ENCODE results near the gene RPTOR.
"Not testable (repeated sequence)": the region's sequence is repeated elsewhere in the genome, so short reads cannot be mapped to it uniquely, and the experiment has no call there.

The RPTOR gene

DNA sequence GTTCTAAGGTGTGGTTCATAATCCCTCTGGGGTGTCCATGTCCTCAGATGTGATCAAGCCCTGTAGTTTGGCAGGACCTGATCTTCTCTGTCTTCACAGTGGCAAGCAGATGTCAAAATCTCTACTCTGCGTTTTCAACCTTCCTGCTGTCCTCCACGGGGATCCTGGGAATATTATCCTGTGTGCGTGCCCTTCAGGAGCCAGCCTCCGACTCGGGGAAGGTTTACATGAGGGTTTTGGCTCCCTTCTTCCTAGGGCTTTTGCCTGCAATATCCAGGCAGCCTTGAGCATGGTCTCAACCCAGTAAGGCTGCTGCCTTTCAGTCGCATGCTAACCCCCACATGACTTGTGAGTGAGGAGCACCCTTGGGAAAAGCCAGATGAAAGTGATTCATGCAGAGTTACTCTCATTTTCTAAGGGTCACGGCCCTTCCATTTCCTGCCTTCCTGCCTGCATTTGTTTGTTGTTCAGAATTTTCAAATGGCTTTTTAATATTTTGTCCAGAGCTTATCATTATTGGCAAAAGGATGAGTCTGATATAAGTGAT, 244.8 kb downstream of the RPTOR start:
- DNase-seq = peak; percentile 42

DNA sequence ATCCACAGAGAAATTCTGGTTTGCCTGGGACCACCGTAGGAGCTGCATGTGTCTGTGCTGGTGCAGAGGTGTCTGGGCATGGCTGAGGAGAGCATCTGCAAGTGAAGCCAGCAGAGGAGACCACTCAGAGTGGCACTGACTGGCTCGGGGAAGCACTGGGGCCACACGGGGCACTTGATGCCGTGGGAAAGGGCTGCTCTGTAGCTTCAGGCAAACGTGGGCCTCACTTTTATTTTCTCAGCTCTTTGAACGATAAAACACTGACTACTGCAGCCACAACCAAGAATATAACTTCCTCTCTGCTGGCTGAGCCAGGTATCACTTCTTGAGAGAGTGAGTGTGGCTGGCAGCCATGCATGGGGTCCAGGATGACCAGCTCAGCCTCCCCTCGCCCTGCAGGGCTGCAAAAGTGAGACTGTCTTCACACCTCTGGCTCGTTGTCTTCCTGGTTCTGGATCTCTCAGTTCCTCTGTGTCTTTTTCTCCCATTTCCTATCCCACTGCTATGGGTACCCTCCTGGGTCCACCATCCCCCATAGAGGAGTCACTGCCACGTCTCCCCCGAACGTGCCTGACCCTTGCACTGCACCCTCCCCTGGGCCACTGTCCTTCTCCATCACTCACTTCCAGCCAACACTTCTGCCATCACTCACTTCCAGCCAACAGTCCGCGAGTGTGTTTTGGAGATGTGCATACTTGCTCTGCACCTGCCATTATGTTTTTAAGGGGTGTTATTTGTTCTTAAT, 245.6 kb downstream of the RPTOR start:
- peak; percentile 25 for DNase-seq

DNA sequence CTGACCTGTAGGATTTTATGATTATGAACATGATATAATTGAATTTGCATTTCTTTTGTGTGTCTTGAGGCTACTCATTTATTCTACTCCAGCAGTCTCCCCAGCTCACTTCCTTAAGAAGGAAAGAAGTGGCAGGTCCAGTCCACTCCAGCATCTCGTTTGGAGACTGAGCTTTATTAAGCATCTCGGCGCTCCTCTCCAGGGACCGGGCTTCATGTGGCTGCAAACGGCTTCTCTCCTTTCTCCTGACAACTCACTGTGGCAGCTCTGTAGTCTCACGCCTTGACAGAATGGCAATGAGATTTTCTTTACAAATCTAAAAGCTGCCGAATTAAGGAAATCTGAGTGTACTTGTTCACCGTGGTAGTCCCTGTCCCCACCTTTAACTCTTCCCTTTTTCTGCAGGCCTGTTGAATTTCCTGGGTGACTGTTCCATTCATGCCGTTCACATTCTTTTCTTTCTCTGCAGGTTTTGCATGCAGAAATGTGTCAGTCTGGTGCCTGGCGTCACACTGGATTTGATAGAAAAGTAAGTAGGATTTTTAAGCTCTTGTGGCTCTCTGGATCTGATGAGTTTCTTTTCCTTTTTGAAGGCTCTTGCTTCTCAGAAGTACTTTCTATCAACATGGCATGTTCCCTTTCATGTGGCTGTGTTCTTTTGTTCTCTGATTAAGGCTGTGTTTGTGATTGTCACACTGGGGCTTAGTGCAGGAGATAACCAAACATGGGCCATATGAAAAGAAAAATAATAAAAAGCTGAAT, 246.5 kb downstream of the RPTOR start:
- DNase-seq = no peak

DNA sequence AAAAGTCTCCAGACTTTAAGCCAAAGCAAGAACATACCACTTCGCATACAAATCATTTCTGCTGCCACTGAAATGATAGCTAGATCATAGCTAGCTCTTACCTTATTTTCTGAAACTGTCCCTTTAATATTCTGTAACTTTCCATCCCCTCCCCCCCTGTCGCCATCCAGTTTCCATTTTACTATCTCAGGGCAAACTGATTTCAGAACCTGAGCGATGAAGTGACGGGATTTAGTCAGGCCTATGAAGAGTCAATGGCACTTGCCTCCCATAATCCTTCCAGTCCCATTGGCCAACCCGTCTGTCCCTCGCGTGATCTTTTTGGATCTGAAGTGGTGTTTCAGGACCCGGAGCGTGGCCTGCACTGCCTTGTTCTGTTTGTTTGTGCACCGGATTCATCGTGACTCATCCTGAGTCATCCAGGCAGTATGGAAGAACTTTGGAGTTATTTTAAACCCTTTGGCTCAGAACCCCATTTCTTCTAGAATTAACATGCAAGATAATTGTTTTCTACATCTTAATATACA, 247.2 kb downstream of the RPTOR start:
- peak; percentile 78 for DNase-seq

DNA sequence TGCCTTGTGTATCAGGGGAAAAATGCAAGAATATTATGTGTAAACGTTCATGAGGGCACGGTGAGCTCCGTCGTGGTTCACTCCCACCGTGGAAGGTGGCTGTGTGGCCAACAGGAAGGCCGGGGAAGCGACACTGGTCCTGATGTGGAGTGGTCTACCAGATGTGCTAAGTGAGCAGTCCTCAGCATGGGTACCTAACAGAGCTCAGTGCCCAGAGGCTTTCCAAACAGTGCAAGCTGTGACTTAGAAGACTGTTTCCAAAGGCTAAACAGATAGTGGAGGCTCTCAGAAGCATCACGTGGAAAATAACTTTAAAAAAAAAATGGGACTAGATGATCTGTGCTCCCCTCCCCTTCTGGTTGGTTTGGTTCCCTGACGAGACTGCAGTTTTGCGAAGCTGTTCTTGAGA, 247.7 kb downstream of the RPTOR start:
- DNase-seq = no peak

DNA sequence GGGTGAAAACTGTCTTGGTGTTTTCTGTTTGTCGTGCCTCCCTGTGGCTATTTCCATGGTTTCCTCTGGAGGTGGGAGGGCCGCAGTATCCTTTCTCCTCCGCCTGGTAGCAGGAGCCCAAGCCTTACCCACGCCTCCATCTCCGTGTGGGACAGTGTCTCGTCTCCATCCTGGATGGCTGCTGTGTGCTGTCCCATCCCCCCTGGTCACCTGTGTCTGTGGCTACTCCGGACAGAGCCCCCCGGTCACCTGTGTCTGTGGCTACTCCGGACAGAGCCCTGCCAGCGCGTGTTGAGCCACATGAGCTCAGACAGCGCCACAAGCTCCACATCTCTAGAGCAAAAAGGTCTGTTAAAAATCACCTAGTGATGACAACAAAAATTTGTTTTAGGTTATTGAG, 248.8 kb downstream of the RPTOR start:
- no peak for DNase-seq

DNA sequence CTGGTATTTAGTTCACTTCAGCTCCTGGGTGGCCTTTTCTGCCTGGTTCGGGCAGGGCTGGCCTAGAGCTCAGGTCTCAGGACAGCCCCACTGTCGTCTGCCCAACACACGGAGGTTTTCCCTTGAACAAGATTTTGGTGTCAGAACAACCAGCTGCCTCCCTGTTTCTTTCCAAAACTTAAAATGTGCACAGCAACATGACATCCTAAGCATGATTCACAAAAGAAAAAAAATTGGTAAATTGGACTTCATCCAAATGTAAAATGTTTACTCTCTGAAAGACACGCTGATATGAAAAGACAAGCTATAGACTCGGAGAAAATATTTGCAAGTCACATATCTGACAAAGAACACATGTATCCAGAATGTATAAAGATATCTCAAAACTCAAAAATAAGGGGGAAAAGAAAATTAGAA, 249.2 kb downstream of the RPTOR start:
- no peak for DNase-seq

DNA sequence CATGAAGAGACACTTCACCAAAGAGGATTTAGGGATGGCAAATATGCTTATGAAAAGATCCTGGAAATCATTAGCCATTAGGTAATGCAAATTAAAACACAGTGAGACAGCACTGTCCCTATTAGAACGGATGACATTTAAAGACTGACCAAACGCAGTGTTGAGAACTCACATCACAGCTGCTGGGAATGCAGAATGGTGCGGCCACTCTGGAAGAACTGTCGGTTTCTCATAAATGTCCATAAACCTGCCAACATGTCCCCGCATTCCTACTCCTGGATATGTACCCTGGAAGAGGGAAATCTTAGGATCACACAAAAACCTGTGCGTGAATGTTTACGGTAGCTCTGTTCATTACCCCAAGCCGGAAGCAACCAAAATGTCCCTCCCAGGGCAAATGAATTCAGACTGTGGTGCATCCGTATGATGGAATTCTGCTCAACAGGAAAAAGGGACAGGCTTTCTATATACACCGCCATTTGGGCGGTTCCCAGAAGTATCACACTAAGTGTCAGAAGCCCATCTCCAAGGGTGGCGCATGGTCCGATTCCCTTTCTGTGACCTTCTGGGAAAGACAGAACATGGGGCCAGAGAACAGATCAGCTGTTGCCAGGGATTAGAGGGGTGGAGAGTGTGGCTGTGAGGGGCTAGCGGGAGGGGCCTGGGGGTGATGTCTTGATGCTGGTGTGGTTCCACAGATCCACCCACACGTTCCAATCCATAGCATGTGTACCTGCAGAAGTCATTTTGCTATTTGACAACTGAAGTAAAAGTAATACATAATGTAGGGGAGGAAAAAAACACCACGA, 249.8 kb downstream of the RPTOR start:
- DNase-seq = no peak

DNA sequence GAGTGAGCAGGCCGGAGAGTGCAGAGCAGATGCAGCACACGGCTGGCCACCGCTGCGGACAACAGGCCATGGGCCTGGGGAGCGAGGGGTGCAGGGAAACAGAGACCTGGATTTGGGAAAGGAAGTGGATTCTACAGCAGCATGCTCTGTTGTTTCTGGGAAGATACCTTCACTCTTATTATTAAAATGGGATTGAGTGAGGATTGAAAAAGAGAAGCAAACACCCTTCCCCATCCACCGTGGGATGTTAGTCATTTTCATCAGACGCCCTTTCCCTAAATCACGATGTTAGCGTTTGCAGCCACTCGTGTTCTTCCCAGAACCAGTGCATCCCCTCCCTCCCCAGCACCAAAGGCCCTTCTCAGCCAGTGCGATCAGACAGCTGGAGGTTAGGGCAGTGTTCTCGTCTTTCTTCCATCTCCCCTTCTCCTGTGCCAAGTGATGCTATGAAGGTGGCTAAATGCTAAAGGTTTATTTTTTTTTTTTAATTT, 250.5 kb downstream of the RPTOR start:
- DNase-seq = no peak

DNA sequence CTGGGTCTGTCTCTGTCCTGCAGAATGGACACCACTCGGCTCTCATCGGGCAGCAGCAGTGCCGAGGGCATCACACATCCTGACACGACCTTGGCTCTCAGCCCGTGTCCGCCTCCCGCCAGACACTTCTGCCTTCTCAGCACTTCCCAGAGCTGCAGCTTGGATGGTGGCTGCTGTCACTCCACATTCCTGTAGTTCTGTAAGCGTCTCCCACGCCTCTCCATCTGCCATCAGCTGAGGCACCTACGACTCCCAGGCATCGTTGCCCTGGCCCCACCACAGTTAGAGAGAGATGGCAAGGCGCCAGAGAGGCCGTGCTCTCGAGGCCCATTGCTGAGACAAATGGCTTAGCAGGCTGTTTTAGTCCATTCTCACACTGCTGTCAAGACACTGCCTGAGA, 251.1 kb downstream of the RPTOR start:
- no peak for DNase-seq

DNA sequence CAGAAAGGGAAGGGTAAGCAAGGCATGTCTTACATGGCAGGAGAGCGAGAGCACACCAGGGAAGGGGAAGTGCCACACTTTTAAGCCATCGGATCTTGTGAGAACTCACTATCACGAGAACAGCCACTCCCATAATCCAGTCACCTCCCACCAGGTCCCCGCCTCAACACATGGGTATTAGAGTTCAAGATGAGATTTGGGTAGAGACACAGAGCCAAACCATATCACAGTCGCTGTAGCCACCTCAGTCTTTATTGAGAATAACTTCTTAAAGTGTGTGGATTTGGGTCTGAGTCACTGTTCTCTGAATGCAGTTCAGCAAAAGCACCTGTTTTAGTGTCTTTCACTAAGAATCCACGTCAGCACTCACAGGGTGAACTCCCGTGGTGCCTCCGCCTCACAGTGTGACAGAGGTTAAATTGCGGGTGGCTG, 251.8 kb downstream of the RPTOR start:
- DNase-seq = peak; percentile 44

DNA sequence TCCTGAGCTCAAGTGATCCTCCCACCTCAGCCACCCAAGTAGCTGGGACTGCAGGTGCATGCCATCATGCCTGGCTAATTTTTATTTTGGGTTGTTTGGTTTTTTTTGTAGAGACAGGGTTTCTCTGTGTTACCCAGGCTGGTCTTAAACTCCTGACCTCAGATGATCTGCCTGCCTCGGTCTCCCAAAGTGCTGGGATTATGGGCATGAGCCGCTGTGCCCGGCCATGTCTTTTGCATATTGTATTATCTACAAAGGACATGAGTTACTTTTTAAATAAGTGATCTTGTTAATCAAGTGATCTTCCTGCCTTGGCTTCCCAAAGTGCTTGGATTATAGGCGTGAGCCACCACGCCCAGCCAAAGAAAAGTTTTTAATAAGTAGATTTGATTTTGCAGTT, 252.6 kb downstream of the RPTOR start:
- not testable (repeated sequence) for DNase-seq

DNA sequence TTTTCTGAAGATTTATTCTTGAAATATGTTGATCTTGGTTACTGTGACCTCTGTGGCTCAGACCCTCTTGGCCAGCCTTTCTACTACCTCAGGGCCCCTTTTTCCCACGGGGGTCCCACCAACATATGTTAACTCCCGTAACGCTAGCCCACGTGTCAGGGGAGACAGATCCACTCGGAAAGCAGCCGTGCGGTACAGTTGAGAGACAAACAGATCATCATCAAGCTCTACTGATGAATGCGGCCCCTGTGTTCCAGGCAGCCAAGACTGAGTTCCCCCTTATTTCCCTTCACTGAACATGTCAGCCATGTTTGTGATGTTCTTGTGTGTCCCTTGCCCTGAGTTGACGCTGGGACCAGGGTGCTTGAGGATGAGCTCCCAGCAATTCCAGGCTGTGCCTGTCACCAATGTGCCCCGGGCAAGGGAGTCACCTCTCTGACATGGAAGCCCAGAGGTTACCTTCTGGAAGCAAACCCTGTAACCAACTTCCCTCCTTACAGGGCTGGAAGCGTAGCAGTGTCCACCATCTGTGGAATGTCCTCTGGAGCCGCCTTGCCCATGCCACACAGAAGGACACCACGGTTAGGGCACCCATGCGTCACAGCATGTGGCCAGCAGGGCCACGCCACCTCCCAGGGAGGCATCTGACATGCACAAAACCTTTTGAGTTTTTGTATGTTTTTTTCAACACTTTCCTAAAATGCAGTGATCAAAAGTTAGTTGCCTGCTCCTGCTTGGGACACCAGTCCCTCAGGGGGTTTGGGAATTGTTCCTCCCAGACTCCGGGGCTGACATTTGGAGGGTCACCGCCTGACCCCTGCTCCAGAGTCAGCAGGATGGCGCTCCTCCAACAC, 253.3 kb downstream of the RPTOR start:
- no peak for DNase-seq

DNA sequence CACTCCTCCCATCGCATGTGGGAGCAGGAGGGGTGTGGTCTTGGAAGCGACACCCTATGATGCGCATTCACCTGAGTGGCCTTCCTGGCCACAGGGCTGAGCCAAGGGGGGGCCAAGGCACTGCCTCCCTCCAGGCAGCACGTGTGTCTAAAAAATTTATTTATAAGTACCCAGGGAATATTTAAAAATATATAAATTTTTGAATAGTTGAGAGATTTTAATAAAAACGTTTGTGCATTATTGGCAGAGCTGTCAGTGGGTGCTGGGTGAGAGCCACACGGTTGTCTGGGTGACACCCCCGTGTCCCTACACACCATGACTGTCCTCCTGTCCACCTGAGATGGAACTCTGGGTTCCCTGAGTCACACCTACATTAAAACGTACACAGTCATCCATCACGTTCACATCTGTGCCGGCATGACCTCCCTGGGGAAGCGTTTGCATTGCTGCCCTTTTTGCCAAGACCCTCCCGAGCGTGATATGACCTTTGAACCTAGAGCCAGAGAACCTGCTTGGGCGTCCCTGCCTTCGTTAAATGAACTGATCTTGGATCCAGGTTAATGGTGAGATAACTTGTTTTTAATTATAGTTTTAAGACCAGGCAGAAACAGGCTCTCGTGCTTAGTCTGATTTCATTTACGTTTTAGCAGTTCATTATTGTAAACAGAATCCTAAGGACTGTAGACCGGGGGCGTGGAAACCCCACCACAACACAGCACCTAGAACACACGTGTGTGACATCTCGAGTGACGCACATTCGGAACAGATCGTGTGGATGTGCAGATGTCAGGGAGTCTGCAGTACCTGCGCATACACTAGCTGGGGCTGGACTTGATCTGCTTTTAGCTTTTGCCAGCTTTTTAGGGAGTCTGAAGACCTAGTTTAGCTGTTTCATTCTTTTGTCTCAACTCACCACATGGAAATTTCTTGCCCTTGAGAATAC, 254.2 kb downstream of the RPTOR start:
- DNase-seq = no peak

DNA sequence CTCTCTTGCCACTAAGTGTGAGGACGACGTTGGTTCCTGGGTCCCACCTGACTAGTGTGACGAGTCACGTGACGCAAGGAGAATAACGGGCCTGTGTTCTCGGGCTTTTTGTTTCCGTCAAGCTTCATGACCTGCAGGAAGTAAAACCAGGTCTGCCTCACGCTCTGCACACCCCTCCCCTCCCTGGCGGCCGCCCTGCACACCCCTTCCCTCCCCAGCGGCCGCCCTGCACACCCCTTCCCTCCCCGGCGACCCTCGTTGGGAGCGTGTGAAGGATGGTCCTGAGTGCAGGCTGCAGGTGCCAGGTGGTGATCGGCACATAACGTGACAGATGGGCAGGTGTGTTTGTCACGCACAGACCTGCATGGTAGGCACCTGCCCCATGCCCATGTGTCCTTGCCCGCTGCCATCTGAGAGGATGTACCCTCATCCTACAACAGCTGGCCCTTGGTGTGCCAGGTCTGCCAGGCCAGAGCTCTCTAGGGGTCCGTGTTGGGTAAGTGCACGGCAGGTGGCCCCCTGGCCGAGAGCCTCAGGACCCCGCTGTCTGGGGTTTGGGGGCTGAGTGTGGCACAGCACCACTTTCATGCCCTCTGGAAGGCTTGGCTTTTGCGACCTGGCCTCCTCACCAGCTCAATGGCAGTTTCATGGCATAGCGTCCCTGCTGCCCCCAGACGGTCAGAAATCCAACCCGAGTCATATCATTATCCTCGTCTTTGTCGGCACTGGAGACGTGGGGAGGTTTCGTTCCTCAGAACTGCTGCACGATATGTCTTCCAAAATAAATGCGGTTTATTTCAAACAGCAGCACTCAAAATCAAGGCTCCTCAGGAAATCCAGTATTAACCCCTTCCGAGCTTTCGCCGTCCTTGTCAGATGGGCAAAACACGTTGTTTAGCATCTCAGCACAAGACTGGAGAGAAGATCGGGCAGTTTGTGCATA, 255.2 kb downstream of the RPTOR start:
- no peak for DNase-seq

DNA sequence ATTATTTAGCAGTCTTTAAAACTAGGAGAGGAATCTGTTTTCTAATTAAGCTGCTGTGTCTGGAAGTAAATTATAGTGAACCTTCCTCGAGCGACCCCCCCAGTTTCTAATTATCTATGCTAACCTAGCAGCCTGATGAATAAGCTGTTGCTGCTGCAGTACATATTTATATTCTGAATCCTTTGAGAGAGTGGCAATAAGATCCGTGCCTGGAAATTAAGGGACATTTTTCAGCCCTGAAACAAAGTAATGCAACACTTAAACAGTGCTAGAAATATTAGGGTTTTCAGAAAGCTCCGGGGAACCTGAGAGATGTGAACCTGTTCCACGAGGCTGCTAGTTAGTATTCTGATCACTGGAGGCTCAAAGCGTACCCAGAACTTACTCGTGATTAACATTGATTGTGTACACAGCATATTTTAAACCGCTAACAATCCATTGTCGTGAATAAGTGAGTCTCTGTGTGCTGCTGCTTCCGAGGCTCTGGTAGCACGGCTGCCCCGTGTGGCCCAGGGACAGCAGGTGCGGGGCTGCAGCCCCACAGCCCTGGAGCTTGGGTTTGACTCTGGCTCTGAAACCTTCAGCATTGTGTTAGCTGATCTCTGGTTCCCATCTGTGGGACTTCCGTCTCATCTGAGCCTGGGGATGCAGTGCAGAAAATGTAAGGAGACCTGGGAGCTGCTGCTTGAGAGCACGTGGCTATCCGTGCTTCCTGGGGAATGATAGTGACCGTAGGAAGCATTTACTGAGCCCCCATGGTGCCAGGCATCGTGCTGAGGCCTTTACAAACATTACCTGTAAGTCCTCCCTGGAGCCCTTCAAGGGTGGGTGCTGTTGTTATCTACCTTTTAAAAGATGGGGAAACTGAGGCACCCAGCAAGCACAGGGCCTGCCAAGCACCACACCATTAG, 256.1 kb downstream of the RPTOR start:
- DNase-seq = no peak

DNA sequence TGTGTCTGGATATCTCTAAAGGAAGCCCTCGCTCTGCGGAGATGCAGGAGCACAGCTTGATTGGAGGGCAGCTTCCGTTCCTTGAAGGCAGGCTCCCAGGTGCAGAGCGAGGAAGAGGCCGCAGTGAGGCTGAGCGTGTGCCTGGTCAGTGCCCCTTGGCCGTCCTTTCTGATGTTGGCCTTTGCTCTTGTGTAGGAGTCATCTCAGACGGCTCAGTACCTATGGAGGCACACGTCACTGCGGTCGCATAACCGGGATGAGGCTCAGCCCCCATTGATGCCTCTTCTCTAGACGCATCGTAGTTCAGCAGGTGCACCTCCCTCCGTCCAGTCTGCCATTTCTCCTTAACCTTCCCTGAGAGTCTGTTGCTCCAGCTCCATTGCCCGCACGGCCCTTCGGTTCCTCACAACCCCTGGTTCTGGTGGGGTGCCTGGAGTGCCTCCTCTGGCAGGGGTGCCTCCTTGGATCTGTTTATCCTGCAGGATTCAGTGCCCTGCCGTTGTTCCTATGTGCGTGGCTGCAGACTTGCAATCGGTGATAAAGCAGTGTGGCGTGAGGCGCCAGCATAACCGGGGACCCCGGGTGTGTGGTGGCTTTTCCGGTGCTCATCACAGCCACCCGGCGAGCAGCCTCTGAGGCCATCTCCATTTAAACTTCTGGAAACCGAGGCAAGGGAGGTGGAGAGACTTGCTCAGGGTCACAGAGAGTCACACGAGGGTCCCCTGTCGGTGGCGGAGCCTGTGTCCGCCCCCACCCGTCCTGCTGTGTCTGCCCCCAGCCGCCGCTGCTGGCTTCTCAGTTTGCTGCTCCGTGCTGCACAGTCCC, 258.2 kb downstream of the RPTOR start:
- no peak for DNase-seq
